SU-DHL-6 (cell line): ENCODE results near the gene SRGAP3.

Experiments
- H2AFZ ChIP-seq: fragments of 200-600 bp; sonication (generic); 2 replicates; pipeline ENCODE4 v1.6.1; 2014; ENCODE audit warnings: low read depth, mild to moderate bottlenecking, moderate library complexity, mixed read lengths, antibody characterized with exemption, low read length; ENCODE audit not compliant: severe bottlenecking
- H3F3A ChIP-seq: fragments of 200-600 bp; shearing (Covaris generic); 2 replicates; pipeline ENCODE4 v1.6.0; 2016; ENCODE audit warnings: antibody characterized with exemption, mild to moderate bottlenecking; ENCODE audit not compliant: insufficient read depth
- H3K27ac ChIP-seq: fragments of 200-600 bp; sonication (generic); 2 replicates; pipeline ENCODE4 v1.5.1; 2016; ENCODE audit warnings: low read depth, mild to moderate bottlenecking, low read length, moderate library complexity, mixed read lengths
- H3K27me3 ChIP-seq: fragments of 200-600 bp; sonication (generic), shearing (Covaris generic); 2 replicates; pipeline ENCODE4 v1.6.0; 2014; ENCODE audit warnings: mild to moderate bottlenecking, low read length
- H3K36me3 ChIP-seq: fragments of 200-600 bp; sonication (generic); 2 replicates; pipeline ENCODE4 v1.6.1; 2014; ENCODE audit warnings: mild to moderate bottlenecking, low read length, mixed read lengths
- H3K4me2 ChIP-seq: fragments of 300-600, 200-600 bp; shearing (Covaris generic), sonication (generic); 2 replicates; pipeline ENCODE4 v1.6.0; 2014; ENCODE audit warnings: low read length, low read depth, mild to moderate bottlenecking; ENCODE audit not compliant: poor library complexity, severe bottlenecking
- H3K4me3 ChIP-seq: fragments of 200-600 bp; sonication (generic); 2 replicates; pipeline ENCODE4 v1.5.1; 2014; ENCODE audit warnings: antibody characterized with exemption, low read length, mild to moderate bottlenecking, mixed read lengths; ENCODE audit not compliant: insufficient read depth, poor library complexity, severe bottlenecking
- H3K79me2 ChIP-seq: fragments of 200-600 bp; sonication (generic); 2 replicates; pipeline ENCODE4 v1.6.1; 2014; ENCODE audit warnings: mild to moderate bottlenecking, low read length, moderate library complexity; ENCODE audit not compliant: insufficient read depth
- H3K9ac ChIP-seq: fragments of 200-600 bp; sonication (generic); 2 replicates; pipeline ENCODE4 v1.7.0; 2014; ENCODE audit warnings: mild to moderate bottlenecking, low read length
- H3K9me2 ChIP-seq: fragments of 200-600 bp; sonication (generic); replicated peaks from 2 replicates; pipeline ENCODE4 v1.6.1; 2014; ENCODE audit warnings: low read length; ENCODE audit not compliant: insufficient read depth
- H3K9me3 ChIP-seq: fragments of 200-600 bp; sonication (generic); 2 replicates; pipeline ENCODE4 v1.6.1; 2014; ENCODE audit warnings: low read length, mixed read lengths; ENCODE audit not compliant: insufficient read depth
- H4K20me1 ChIP-seq: fragments of 200-600 bp; sonication (generic); 2 replicates; pipeline ENCODE4 v1.6.1; 2014; ENCODE audit warnings: low read depth, mild to moderate bottlenecking, antibody characterized with exemption, low read length, moderate library complexity, mixed read lengths
- EZH2phosphoT487 ChIP-seq: fragments of 200-600 bp; sonication (generic), shearing (Covaris generic); conservative IDR thresholded peaks from 2 replicates; pipeline ENCODE4 v1.6.1; 2018; ENCODE audit warnings: mild to moderate bottlenecking, antibody characterized with exemption, low read length, moderate library complexity, mixed read lengths
- TF ChIP-seq, protein P1 (sequence below): fragments of 200-600 bp; sonication (generic); IDR thresholded peaks from one replicate; pipeline ENCODE4 v1.5.1; 2017; ENCODE audit warnings: antibody characterized with exemption, mild to moderate bottlenecking, low read length, moderate library complexity; ENCODE audit not compliant: insufficient read depth, poor library complexity, severe bottlenecking

The SRGAP3 gene

DNA sequence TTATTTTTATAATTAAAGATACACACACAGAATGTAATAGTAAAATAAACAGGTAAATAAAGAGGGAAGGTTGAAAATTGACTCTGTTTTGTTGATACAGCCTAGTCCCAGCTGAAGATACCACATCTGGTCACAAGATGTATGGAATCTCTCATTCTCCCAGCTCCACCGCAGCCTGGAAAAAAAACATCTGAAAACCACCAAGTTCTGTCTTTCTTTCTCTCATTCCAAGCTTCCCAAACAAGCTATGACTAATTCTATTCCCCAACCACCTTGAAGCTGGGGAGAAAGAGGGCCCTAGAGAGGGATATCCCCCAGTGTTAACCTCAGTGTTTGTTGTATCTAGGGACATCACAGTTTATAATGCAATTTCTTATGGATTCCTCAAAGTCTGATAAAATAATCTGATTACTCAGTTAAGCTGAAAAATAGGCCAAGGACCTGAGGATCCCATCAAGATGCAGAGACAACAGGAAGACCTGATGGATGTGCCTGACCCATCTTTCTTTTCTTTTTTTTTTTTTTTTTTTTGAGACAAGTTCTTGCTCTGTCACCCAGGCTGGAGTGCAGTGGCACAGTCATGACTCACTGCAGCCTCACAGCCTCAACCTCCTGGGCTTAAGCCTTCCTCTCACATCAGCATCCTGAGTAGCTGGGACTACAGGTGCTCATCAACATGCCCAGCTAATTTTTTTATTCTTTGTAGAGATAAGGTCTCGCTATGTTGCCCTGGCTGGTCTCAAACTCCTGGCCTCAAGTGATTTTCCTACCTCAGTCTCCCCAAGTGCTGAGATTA, 38.1 kb downstream of the SRGAP3 start:
- no peaks in the 10 kb centered on the region for H3K9me3 ChIP-seq
- H3K9me2 ChIP-seq, result no peaks in the 10 kb centered on the region
- no peaks in the 10 kb centered on the region for H3K27me3 ChIP-seq
- no peaks in the 10 kb centered on the region for H3F3A ChIP-seq
- H4K20me1 ChIP-seq, result no peaks in the 10 kb centered on the region
- no peaks in the 10 kb centered on the region for H3K36me3 ChIP-seq
- H2AFZ ChIP-seq, result no peak overlapping the region
- no peak overlapping the region for H3K4me2 ChIP-seq
- no peaks in the 10 kb centered on the region for H3K79me2 ChIP-seq
- H3K27ac ChIP-seq, result no peak overlapping the region
- H3K9ac ChIP-seq, result no peak overlapping the region
- no peak for TF ChIP-seq EZH2phosphoT487
- TF ChIP-seq, protein P1, sequence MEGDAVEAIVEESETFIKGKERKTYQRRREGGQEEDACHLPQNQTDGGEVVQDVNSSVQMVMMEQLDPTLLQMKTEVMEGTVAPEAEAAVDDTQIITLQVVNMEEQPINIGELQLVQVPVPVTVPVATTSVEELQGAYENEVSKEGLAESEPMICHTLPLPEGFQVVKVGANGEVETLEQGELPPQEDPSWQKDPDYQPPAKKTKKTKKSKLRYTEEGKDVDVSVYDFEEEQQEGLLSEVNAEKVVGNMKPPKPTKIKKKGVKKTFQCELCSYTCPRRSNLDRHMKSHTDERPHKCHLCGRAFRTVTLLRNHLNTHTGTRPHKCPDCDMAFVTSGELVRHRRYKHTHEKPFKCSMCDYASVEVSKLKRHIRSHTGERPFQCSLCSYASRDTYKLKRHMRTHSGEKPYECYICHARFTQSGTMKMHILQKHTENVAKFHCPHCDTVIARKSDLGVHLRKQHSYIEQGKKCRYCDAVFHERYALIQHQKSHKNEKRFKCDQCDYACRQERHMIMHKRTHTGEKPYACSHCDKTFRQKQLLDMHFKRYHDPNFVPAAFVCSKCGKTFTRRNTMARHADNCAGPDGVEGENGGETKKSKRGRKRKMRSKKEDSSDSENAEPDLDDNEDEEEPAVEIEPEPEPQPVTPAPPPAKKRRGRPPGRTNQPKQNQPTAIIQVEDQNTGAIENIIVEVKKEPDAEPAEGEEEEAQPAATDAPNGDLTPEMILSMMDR, result no peak
- no peak overlapping the region for H3K4me3 ChIP-seq

DNA sequence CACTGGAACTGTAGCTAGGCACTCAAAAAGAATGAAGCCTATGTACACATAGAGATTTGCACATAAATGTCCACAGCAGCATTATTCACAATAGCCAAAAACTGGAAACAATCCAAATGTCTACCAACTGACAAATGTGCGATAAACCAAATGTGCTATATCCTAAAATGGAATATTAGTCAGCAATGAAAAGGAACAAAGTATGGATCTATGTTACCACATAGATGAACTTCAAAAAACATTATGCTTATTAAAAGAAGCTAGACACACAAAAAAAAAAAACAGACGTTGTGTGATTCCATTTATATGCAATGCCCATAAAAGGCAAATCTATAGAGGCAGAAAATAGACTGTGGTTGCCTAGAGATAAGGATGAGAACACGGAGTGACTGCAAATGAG, 39.7 kb downstream of the SRGAP3 start:
- no peak overlapping the region for H3K9ac ChIP-seq
- no peak for TF ChIP-seq EZH2phosphoT487
- TF ChIP-seq, protein P1, result no peak

DNA sequence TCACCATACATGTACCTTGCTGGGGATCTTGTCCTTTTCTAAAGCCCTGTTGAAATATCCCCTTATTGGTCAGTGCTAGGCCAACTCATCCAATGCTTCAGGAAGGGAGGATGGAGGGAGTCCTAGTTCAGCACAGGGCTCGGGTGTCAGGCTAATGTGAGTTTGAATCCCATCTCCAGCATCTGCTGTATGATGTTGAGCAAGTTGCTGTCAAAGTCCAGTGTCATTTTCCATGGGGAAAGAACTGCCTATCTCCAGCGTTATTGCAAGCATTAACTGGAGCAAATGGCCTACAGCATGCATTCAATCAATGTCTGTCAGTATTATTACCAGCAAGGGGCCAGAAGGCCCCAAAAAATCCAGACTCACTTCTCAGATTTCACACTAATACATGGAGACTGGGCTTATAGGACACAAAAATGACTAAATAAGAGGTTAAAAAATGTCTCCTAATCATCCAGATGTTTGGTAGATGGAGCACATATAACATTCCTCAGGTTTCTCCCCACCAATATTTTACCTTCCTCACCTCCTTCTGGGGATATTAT, 40.8 kb downstream of the SRGAP3 start:
- Histone ChIP-seq H3K4me3 (no peak overlapping the region), H3K9me2 (no peaks in the 10 kb centered on the region), H3K9ac (no peak overlapping the region), H4K20me1 (no peaks in the 10 kb centered on the region), H3K27me3 (no peaks in the 10 kb centered on the region), H3K4me2 (no peak overlapping the region), H3F3A (no peaks in the 10 kb centered on the region), H2AFZ (no peak overlapping the region), H3K79me2 (no peaks in the 10 kb centered on the region), H3K27ac (no peak overlapping the region), H3K9me3 (no peaks in the 10 kb centered on the region), H3K36me3 (no peaks in the 10 kb centered on the region)
- TF ChIP-seq EZH2phosphoT487, result no peak
- TF ChIP-seq, protein P1, result no peak

More for the DNA sequence above, 39.7 kb downstream of the SRGAP3 start:
- no peaks in the 10 kb centered on the region for H4K20me1 ChIP-seq
- H3K4me2 ChIP-seq, result no peak overlapping the region
- no peaks in the 10 kb centered on the region for H3F3A ChIP-seq
- H3K36me3 ChIP-seq, result no peaks in the 10 kb centered on the region
- H2AFZ ChIP-seq, result no peak overlapping the region
- no peaks in the 10 kb centered on the region for H3K9me3 ChIP-seq
- no peaks in the 10 kb centered on the region for H3K27me3 ChIP-seq
- H3K79me2 ChIP-seq, result no peaks in the 10 kb centered on the region
- no peak overlapping the region for H3K27ac ChIP-seq
- H3K4me3 ChIP-seq, result no peak overlapping the region
- no peaks in the 10 kb centered on the region for H3K9me2 ChIP-seq
